ENCODE data around the gene TCF12.

Gene TCF12

GRCh38 chr15:56918046-56918938, at the start of gene TCF12:
Gene TCF12, plus strand, starts transcription at chr15:56918644. Its CDS starts 1,270 bp downstream, at chr15:56919914.
- peak; percentile 82 for DNase-seq (ENCODE audit: low read depth)

GRCh38 chr15:56869573-56869972, 48.9 kb upstream of the TCF12 start:
- no peak for DNase-seq (ENCODE audit: low read depth)

- no peak for DNase-seq (ENCODE audit: low read depth)
These were observed 47.3 kb upstream of the TCF12 start for GRCh38 chr15:56871185-56871584.

GRCh38 chr15:56871867-56872266, 46.6 kb upstream of the TCF12 start:
- DNase-seq (ENCODE audit: low read depth): no peak

- no peak for DNase-seq (ENCODE audit: low read depth)
These were observed 41.0 kb upstream of the TCF12 start for GRCh38 chr15:56877255-56877970.

- DNase-seq (ENCODE audit: low read depth): no peak
These were observed 38.9 kb upstream of the TCF12 start for GRCh38 chr15:56879502-56879901.

- no peak for DNase-seq (ENCODE audit: low read depth)
These were observed 35.4 kb upstream of the TCF12 start for GRCh38 chr15:56883088-56883487.

GRCh38 chr15:56886363-56886931, 32.0 kb upstream of the TCF12 start:
- no peak for DNase-seq (ENCODE audit: low read depth)

GRCh38 chr15:56886932-56887781, 31.3 kb upstream of the TCF12 start:
- peak; percentile 73 for DNase-seq (ENCODE audit: low read depth)

GRCh38 chr15:56887782-56888438, 30.5 kb upstream of the TCF12 start:
- no peak for DNase-seq (ENCODE audit: low read depth)

GRCh38 chr15:56890038-56890437, 28.4 kb upstream of the TCF12 start:
- no peak for DNase-seq (ENCODE audit: low read depth)

GRCh38 chr15:56891852-56892440, 26.5 kb upstream of the TCF12 start:
- DNase-seq (ENCODE audit: low read depth): no peak

GRCh38 chr15:56892659-56893363, 25.6 kb upstream of the TCF12 start:
- no peak for DNase-seq (ENCODE audit: low read depth)

- no peak for DNase-seq (ENCODE audit: low read depth)
These were observed 25.1 kb upstream of the TCF12 start for GRCh38 chr15:56893364-56893678.

- DNase-seq (ENCODE audit: low read depth): no peak
These were observed 23.8 kb upstream of the TCF12 start for GRCh38 chr15:56894601-56895000.

GRCh38 chr15:56901931-56902330, 16.5 kb upstream of the TCF12 start:
- no peak for DNase-seq (ENCODE audit: low read depth)

GRCh38 chr15:56906766-56907165, 11.7 kb upstream of the TCF12 start:
- DNase-seq (ENCODE audit: low read depth): no peak

GRCh38 chr15:56910801-56911200, 7.6 kb upstream of the TCF12 start:
- DNase-seq (ENCODE audit: low read depth): no peak

- DNase-seq (ENCODE audit: low read depth): no peak
These were observed 5.2 kb upstream of the TCF12 start for GRCh38 chr15:56913241-56913640.

GRCh38 chr15:56913670-56914069, 4.8 kb upstream of the TCF12 start:
- DNase-seq (ENCODE audit: low read depth): no peak

GRCh38 chr15:56915888-56916287, 2.6 kb upstream of the TCF12 start:
- DNase-seq (ENCODE audit: low read depth): no peak
